ENCODE measurements around the gene RFNG. TPM values are rescaled to one million over a fixed set of nuclear protein-coding genes. Genes with fewer than 3 reads are reported as not detected.

The RFNG gene
- polyA plus RNA-seq, 1 donor (not counting 4 experiments of a cell fraction or from before 2014, with no cell fraction given): 10.2 TPM

DNA sequence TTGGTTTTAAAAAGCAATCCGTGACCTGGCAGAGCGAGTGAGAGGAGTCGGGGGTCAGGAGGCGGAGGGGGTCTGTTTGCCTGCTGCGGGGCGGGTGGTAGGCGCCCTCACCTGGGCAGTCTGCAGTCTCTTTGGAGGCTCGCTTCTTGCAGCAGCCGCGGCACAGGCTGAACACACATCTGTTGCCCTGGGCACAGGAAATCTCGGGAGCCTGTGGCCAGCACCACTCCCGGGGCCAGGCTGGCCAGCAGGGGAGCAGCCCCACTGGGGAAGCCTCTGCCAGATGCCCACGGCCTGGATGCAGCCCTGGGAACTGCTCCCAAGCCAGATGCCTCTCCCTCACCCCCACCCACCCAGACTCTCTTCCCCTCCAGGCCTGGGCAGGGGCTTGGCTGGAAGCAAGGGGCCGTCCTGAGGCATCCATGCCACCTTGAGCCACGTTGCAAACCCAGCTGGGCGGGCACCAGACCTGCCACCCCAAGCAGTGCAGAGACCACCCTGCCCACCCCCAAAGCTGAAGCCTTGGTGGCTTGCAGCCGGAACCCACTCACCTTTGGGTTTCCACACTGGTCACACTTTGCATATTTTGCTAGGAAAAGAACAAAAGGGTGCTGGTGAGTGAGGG is 6.7 kb upstream of the RFNG start:
- no peak for FAIRE-seq
- Histone ChIP-seq H3K4me1 (ENCODE audit: control insufficient read depth, extremely low read depth, insufficient read depth, low read length) (no peaks in the 10 kb centered on the region), H3K9me1 (ENCODE audit: control insufficient read depth, extremely low read depth, insufficient read depth, low read length) (no peaks in the 10 kb centered on the region), H3K9me3 (ENCODE audit: control insufficient read depth, low read depth, low read length) (no peaks in the 10 kb centered on the region), H3K27me3 (ENCODE audit: control insufficient read depth, extremely low read depth, insufficient read depth, low read length) (no peaks in the 10 kb centered on the region), H2AFZ (ENCODE audit: control insufficient read depth, low read length) (no peak overlapping the region), H3K36me3 (ENCODE audit: control insufficient read depth in 2 of 2, extremely low read depth in 1 of 2, insufficient read depth in 2 of 2, low read length in 2 of 2) (peaks cover 32 to 46% of the 10 kb centered on the region in 2 experiments), H3K4me3 (ENCODE audit: control insufficient read depth in 2 of 3, extremely low read depth in 1 of 3, insufficient read depth in 2 of 3, low read depth in 1 of 3, low read length in 3 of 3) (no peak overlapping the region), H3K4me2 (ENCODE audit: control insufficient read depth, extremely low read depth, insufficient read depth, low read depth, low read length) (no peak overlapping the region), H3K79me2 (ENCODE audit: control insufficient read depth, insufficient read depth, low read length) (peaks cover 8% of the 10 kb centered on the region), H3K27ac (ENCODE audit: control insufficient read depth, insufficient read depth, low read length) (no peak overlapping the region), H3K9ac (ENCODE audit: control insufficient read depth, extremely low read depth, insufficient read depth, low read length) (no peak overlapping the region), H4K20me1 (ENCODE audit: control insufficient read depth, extremely low read depth, insufficient read depth, low read length) (peaks cover 3% of the 10 kb centered on the region)
- TF ChIP-seq EZH2 (IDR thresholded peaks at IDR 0.05; ENCODE audit: low read length): no peak
- TF ChIP-seq, protein P1, sequence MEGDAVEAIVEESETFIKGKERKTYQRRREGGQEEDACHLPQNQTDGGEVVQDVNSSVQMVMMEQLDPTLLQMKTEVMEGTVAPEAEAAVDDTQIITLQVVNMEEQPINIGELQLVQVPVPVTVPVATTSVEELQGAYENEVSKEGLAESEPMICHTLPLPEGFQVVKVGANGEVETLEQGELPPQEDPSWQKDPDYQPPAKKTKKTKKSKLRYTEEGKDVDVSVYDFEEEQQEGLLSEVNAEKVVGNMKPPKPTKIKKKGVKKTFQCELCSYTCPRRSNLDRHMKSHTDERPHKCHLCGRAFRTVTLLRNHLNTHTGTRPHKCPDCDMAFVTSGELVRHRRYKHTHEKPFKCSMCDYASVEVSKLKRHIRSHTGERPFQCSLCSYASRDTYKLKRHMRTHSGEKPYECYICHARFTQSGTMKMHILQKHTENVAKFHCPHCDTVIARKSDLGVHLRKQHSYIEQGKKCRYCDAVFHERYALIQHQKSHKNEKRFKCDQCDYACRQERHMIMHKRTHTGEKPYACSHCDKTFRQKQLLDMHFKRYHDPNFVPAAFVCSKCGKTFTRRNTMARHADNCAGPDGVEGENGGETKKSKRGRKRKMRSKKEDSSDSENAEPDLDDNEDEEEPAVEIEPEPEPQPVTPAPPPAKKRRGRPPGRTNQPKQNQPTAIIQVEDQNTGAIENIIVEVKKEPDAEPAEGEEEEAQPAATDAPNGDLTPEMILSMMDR (optimal IDR thresholded peaks at IDR 0.05 in 1 of 3, IDR thresholded peaks at IDR 0.05 in 1 of 3, conservative IDR thresholded peaks at IDR 0.05 in 1 of 3; ENCODE audit: extremely low read depth in 1 of 3, insufficient read depth in 2 of 3, low read length in 3 of 3): no peak
- dilution Hi-C loops (cut with MboI; ENCODE audit: extremely low pct_ligation_motif_present, low sequenced_read_pairs): no loop called here
- DNase-seq (ENCODE audit: low read depth, low spot score): no peak

- H3K36me3 ChIP-seq (ENCODE audit: control insufficient read depth in 2 of 2, extremely low read depth in 1 of 2, insufficient read depth in 2 of 2, low read length in 2 of 2): peaks cover 30 to 46% of the 10 kb centered on the region in 2 experiments
- no peak overlapping the region for H2AFZ ChIP-seq (ENCODE audit: control insufficient read depth, low read length)
- no peaks in the 10 kb centered on the region for H3K27me3 ChIP-seq (ENCODE audit: control insufficient read depth, extremely low read depth, insufficient read depth, low read length)
- peaks cover 20% of the 10 kb centered on the region for H3K79me2 ChIP-seq (ENCODE audit: control insufficient read depth, insufficient read depth, low read length)
- DNase-seq (ENCODE audit: low read depth, low spot score) (no peak), FAIRE-seq (no peak)
- no peaks in the 10 kb centered on the region for H3K9me3 ChIP-seq (ENCODE audit: control insufficient read depth, low read depth, low read length)
- H3K27ac ChIP-seq (ENCODE audit: control insufficient read depth, insufficient read depth, low read length): no peak overlapping the region
- H3K9me1 ChIP-seq (ENCODE audit: control insufficient read depth, extremely low read depth, insufficient read depth, low read length): no peaks in the 10 kb centered on the region
- H3K4me3 ChIP-seq (ENCODE audit: control insufficient read depth in 2 of 3, extremely low read depth in 1 of 3, insufficient read depth in 2 of 3, low read depth in 1 of 3, low read length in 3 of 3): no peak overlapping the region
- H3K4me1 ChIP-seq (ENCODE audit: control insufficient read depth, extremely low read depth, insufficient read depth, low read length): peaks cover 6% of the 10 kb centered on the region
- no peak overlapping the region for H3K9ac ChIP-seq (ENCODE audit: control insufficient read depth, extremely low read depth, insufficient read depth, low read length)
- H3K4me2 ChIP-seq (ENCODE audit: control insufficient read depth, extremely low read depth, insufficient read depth, low read depth, low read length): no peak overlapping the region
- H4K20me1 ChIP-seq (ENCODE audit: control insufficient read depth, extremely low read depth, insufficient read depth, low read length): no peaks in the 10 kb centered on the region
- dilution Hi-C loops (cut with MboI; ENCODE audit: extremely low pct_ligation_motif_present, low sequenced_read_pairs): no loop called here
- TF ChIP-seq, protein P1 (optimal IDR thresholded peaks at IDR 0.05 in 1 of 3, IDR thresholded peaks at IDR 0.05 in 1 of 3, conservative IDR thresholded peaks at IDR 0.05 in 1 of 3; ENCODE audit: extremely low read depth in 1 of 3, insufficient read depth in 2 of 3, low read length in 3 of 3): no peak
- no peak for TF ChIP-seq EZH2 (IDR thresholded peaks at IDR 0.05; ENCODE audit: low read length)
Observed at GRCh38 chr17:82056729-82057621, 5.4 kb upstream of the RFNG start.

All from keratinocyte (primary cell).